ENCODE results near the gene CA6.

DNA sequence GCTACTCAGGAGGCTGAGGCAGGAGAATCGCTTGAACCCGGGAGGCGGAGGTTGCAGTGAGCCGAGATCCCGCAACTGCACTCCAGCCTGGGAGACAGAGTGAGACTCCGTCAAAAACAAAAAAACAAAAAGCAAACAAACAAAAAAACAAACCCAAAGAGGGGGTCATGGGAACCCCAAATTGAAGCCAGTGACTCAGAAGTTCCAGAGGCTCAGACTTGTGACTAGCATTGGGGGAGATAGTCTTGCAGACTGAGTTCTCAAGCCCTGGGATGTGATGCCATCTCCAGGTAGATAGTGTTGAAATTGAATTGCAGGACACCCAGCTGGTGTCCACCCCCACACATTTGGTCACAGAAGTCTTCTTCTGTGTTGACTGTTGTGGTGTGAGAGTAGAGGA is 42.3 kb upstream of the CA6 start:
- TF ChIP-seq POLR2A (IDR thresholded peaks at IDR 0.05) (no peak), POLR2AphosphoS5 (IDR thresholded peaks at IDR 0.05; ENCODE audit: insufficient read depth in 1 of 2, low read depth in 1 of 2) (no peak)
- TF ChIP-seq, protein P1, sequence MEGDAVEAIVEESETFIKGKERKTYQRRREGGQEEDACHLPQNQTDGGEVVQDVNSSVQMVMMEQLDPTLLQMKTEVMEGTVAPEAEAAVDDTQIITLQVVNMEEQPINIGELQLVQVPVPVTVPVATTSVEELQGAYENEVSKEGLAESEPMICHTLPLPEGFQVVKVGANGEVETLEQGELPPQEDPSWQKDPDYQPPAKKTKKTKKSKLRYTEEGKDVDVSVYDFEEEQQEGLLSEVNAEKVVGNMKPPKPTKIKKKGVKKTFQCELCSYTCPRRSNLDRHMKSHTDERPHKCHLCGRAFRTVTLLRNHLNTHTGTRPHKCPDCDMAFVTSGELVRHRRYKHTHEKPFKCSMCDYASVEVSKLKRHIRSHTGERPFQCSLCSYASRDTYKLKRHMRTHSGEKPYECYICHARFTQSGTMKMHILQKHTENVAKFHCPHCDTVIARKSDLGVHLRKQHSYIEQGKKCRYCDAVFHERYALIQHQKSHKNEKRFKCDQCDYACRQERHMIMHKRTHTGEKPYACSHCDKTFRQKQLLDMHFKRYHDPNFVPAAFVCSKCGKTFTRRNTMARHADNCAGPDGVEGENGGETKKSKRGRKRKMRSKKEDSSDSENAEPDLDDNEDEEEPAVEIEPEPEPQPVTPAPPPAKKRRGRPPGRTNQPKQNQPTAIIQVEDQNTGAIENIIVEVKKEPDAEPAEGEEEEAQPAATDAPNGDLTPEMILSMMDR (IDR thresholded peaks at IDR 0.05) = no peak
